ENCODE measurements around the gene SLC25A19. TPM values are rescaled to one million over a fixed set of nuclear protein-coding genes. Genes with fewer than 3 reads are reported as not detected.
A peak's percentile ranks its signal among the peaks of the same experiment; 100 is the strongest.

Gene SLC25A19
- total RNA-seq, 1 donor from 2014 or later = 4.9 TPM

DNA sequence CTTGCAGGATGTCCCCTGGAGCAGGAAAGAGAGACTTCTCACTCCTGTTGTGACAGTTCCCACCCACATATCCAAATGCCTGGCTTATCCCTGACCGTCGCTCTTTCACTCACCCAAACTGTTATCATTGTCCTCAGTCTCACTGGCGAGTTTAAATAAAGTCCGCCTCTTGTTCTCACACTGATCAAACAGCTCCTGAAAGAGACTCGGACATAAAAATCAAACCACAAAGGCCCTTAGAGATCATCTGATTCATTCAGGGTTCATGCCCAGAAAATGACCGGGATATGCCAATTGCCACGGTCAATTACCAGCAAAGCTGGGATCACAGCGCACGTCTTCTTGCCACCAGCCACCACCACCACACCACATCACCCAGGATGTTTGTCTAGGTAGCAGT is 47.7 kb downstream of the SLC25A19 start:
- DNase-seq = no peak

- no peak for DNase-seq
These were observed 48.1 kb downstream of the SLC25A19 start for GRCh38 chr17:75241143-75241430.

GRCh38 chr17:75240394-75241142 is 48.7 kb downstream of the SLC25A19 start:
- peak; percentile 26 for DNase-seq

DNA sequence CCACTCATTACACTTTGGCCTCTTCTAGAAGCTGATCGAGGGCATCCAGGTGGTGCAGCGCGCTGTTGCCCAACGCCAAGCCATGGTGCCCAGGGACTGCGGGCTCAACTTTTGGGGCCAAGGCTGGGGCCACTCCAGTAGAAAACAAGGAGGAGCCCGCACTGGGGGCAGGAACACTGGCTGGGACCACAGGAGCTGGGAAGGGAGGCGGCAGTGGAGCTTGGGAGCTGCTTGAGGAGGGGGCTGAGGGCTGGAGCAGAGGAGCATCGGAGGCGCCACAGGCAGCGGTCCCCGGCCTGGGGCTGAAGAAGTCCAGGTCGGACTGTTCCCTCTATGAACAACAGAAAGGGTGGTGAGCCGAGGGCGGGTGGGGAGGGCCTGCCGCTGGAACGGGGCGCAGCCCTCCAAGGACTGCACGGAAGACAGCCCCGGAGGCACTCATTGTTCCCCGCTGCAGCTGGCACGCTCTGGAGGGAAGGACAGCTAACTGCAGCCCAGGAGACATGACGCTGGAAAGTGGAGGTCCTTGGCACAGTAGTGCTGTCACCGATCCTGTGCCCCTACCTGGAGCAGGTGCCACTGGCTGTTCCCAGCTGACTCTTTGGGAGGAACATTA is 49.3 kb downstream of the SLC25A19 start:
- DNase-seq = no peak

GRCh38 chr17:75239214-75239613 is 50.0 kb downstream of the SLC25A19 start:
- no peak for DNase-seq

DNA sequence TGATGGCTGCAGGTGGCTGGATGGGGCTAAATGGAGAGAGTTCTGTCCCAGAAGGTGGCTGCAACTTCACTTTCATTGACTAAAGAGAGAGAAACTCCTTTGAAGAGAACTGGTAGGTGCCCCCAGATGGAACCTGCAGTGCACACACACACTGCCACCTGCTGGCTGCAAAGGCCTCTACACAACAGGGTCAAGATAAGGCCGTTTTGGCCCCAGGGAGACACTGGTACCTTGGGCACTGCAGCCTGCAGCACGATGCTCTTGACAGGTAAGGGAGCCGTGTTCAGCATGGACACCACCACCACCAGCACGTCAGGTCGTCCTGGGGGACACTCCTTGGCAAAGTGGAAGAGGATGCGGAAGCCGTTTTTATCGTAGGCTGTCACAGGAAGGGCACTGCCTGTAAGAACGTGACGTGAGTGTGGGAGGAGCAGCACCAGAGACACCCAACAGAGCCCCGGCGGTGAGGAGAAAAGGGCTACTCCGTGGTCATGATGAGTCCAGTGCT is 50.5 kb downstream of the SLC25A19 start:
- DNase-seq = peak; percentile 69

DNA sequence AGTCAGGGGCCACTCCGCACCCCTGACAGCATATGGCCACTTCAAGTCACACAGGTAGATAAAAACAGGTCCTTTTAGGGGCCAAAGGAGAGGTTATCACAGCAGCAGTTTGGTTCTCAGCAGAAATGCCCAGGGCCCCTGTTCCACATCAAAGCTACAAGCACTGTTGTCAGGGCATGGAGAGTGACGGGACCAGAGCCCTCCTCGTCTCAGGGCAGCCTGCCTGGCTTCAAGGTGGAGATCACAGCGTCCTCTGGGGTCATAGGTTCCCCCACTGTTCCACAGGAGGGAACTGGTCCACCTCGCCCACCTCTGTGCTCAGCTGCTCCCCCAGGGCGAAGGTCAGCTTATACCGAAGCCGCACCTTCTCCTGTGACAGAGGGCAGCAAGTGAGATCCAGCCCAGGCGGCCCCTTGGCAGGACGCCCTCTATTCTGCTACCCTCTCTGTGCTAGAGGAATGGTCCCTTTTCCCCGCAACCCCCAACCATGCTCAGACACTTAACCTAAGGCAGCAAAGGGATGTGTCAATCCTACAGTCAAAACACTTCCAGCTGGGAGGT is 51.1 kb downstream of the SLC25A19 start:
- DNase-seq = no peak

- DNase-seq = no peak
These were observed 51.9 kb downstream of the SLC25A19 start for GRCh38 chr17:75237100-75238014.

DNA sequence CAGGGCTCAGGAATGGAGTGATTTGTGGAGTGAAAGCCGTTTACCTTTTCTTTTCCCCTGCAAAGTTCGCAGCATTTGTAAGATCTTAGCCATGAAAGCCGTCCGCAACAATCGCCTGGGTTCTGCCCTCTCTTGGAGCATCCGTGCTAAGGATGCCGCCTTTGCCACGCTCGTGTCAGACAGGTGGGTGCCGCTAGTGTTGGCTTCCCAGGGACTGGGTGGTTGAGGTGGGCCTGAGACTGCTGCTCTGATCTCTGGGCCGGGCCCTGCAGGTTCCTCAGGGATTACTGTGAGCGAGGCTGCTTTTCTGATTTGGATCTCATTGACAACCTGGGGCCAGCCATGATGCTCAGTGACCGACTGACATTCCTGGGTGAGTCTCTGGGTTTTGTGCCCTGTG is 56.4 kb downstream of the SLC25A19 start:
- no peak for DNase-seq

DNA sequence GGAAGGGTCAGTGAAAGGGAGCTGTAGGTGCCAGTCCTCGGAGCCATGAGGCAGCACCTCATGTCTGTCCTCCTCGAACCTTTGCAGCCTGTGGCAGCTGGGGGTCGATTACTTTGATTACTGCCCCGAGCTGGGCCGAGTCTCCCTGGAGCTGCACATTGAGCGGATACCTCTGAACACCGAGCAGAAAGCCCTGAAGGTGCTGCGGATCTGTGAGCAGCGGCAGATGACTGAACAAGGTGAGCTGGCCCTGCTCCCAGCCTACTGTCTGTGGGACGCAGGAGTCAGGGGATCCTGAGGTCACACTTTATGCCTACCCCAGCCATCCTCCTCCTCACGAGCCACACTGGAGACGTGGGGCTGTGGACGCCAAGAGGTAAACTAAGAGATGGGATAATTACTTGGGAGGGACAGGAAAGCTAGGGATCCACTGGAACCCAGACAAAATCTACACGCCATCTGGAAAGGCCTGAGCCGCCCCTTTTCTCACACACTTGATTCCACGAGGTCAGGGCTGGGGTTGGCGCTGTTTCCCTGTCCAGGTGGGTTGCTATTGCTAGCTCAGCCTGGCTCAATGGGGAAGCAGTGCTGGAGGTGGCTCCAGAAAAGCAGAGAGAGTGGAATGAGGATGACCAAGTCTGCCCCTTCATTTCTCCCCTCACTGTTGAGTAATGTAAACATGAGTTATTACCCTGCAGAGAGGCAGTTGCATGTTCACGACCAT is 57.3 kb downstream of the SLC25A19 start:
- no peak for DNase-seq

DNA sequence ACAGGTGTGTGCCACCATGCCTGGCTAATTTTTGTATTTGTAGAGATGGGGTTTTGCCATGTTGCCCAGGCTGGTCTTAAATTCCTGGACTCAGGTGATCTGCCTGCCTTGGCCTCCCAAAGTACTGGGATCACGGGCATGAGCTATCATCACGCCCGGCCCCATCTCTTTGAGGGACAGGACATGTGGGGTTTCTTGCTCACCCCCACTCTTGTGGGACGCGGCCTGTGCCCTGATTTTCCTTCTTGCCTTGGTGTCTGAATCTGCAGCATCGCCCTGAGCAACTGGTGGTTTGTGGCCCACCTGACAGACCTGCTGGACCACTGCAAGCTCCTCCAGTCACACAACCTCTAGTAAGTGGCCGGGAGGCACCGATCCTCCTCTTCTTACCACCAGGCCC is 58.2 kb downstream of the SLC25A19 start:
- no peak for DNase-seq

DNA sequence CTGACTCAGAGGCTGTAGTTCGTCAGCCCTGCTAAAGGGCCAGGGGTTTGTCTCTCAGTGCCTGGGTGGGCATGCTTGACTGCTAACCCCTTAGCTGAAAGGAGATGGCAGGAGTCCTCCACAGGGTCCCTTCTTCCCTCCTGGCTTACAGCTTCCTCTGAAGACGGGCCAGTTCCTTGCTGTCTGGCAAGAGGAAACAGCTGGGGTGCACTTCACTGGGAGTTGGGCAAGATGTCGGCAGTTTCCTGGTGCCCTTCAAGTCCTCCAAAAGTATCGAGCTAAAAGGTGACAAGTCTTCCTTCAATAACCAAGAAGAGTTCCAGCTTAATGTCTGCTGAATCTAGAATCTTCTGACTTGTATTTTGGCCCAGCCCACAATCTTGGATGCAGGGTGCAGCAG is 60.4 kb downstream of the SLC25A19 start:
- DNase-seq = no peak

DNA sequence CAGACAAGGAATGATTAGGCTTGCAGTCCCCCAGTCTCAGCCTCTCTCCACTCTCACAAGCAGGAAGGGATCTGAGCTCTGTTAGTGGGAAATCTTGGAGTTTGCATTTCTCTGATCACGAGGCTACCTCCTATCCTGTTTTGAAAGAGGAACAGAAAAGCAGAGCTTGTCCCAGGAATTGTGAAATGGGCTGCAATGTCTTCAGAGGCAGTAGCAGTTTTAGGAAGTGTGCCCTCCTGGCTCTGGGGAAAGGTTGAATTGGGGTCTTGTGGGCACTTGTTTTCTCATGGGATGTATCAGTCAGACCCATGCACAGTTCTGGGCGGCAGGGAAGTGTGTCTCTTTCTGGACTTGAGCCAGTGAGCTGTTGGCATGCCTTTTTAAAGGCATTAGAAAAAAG is 60.9 kb downstream of the SLC25A19 start:
- no peak for DNase-seq

GRCh38 chr17:75227729-75228128 is 61.5 kb downstream of the SLC25A19 start:
- no peak for DNase-seq

DNA sequence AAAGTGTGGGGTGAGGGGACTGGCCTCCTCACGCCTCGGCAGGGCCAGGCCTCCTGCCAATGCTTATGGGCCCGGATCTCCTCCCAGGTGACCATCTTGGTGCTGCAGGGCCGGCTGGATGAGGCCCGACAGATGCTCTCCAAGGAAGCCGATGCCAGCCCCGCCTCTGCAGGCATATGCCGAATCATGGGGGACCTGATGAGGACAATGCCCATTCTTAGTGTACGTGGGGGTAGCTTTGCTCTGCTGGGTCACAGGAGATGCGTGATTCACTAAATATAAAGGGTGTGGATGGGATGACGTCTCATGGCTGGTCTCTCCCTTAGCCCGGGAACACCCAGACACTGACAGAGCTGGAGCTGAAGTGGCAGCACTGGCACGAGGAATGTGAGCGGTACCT is 64.2 kb downstream of the SLC25A19 start:
- no peak for DNase-seq

Other genes with a start within 250 kb of the SLC25A19 start
- 299 TPM for gene ATP5PD, start 242.5 kb downstream of the SLC25A19 start, total RNA-seq
- gene KCTD2, start 242.2 kb downstream of the SLC25A19 start, total RNA-seq = 19.8 TPM
- 11.5 TPM for gene SLC16A5, start 201.5 kb downstream of the SLC25A19 start, total RNA-seq
- gene ARMC7, start 179.5 kb downstream of the SLC25A19 start, total RNA-seq = 3.5 TPM
- 50.8 TPM for gene NT5C, start 157.7 kb downstream of the SLC25A19 start, total RNA-seq
- 97.4 TPM for gene JPT1, start 134.9 kb downstream of the SLC25A19 start, total RNA-seq
- 64.0 TPM for gene SUMO2, start 106.5 kb downstream of the SLC25A19 start, total RNA-seq
- gene NUP85, start 83.8 kb downstream of the SLC25A19 start, total RNA-seq = 35.1 TPM
- 21.0 TPM for gene GGA3, start 27.8 kb downstream of the SLC25A19 start, total RNA-seq
- 44.7 TPM for gene MRPS7, start 27.6 kb downstream of the SLC25A19 start, total RNA-seq
- gene MIF4GD, start 18.2 kb downstream of the SLC25A19 start, total RNA-seq = 9.1 TPM
- 99.6 TPM for gene GRB2, start 116.2 kb upstream of the SLC25A19 start, total RNA-seq
- 72.3 TPM for gene TMEM94, start 167.2 kb upstream of the SLC25A19 start, total RNA-seq
- gene CASKIN2, start 226.1 kb upstream of the SLC25A19 start, total RNA-seq = 22.4 TPM
- 22.9 TPM for gene TSEN54, start 227.1 kb upstream of the SLC25A19 start, total RNA-seq
- 19.9 TPM for gene LLGL2, start 236.3 kb upstream of the SLC25A19 start, total RNA-seq

Measured in tongue (tissue), 2 donors.